Stimulated activated CD4-positive, alpha-beta T cell treated with anti-CD3 and anti-CD28 coated beads, TNF-alpha, amount 100 ng/mL, for 24 hours (primary cell): ENCODE results near the gene SLC35A1.
A peak's percentile ranks its signal among the peaks of the same experiment; 100 is the strongest.
"Not testable (repeated sequence)": the region's sequence is repeated elsewhere in the genome, so short reads cannot be mapped to it uniquely, and the experiment has no call there.

ENCODE experiments used
- DNase-seq, 3 experiments: peaks; one replicate each; pipeline ENCODE4 v3.0.0-alpha.2; 2020; ENCODE audit warnings: low read depth in 3 of 3

Gene SLC35A1, protein sequence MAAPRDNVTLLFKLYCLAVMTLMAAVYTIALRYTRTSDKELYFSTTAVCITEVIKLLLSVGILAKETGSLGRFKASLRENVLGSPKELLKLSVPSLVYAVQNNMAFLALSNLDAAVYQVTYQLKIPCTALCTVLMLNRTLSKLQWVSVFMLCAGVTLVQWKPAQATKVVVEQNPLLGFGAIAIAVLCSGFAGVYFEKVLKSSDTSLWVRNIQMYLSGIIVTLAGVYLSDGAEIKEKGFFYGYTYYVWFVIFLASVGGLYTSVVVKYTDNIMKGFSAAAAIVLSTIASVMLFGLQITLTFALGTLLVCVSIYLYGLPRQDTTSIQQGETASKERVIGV

DNA sequence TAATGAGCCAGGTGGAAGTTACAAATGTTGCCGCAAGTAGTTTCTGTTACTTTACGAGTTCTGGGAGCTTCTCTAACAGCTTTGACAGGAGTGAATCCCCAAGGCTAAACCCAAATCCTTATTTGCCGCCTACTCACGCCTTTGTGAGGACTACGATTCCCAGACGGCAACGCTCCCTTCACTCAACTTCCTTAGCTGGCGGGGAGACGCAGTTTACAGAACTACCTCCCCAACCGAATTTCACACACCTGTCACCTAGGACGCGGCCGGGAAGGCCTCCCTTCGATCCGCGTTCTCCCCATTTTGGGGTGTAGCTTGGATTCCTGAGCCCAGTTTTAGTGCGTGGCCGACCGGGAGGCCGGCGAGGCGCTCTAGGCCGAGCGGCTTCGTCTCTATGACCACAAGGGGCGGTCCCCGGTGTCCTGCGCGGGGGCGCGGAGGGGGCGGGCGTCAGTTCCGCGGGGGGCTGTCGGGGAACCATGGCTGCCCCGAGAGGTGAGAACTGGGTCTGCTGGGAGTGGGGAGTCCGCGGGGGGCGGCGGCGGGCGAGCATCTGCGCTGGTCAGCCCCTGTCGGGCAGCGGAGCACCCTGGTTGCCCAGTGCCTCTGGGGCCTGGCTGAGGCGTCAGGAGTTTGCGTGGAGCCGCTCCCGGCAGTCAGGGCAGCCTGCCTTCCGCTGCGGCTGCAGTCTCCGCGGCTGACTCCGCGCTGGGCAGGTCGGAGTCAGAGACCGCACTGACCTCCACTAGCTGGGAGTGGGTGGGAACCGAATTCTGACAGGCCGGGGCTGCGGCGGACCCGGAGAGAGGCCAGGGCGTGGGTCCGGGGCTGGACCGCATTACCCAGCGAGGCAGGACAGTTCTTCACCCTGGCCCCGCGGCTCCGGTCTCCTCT is at the start of gene SLC35A1:
Gene SLC35A1 (plus strand): TSS at position 450 of the 894 bp plus-strand sequence. CDS start 30 bp downstream, at position 480.
- DNase-seq = peak; percentile 69 to 85 (median 70)

DNA sequence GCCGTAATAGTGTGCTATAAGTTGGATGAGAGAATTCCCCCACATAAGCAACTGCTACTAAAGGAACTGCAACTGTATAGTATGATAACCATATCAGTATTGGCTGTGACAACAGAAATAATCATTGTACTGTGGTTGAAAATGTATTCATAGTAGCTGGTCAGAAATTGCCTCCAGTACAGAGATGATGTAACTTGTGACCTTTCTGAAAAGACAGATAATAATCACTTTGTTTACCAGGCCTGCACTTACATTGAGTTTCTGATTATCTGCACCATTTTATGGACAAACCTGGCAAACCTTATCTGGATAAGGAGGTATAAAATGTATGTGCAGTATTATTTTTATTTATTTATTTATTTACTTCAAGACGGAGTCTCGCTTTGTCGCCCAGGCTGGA is 46.0 kb upstream of the SLC35A1 start:
- no peak for DNase-seq

DNA sequence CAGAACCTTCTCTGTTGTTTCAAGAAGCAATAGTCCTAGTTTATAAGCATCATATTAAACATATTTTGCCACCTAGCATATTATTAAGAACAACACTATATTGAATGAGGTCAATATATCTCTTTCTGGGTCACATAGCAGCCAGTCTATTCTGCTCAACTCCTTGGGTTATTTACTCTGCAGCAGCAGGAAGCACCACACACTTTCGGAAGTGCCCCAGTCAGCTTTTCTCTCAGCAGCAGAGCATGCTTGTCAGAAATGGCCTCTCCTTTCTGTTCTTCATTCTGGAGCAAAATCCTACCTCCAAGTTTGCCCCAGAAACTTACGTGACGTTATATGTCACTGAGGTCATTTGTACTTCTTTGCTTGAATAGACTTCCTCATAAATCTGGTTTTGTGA is 42.3 kb upstream of the SLC35A1 start:
- DNase-seq = no peak

DNA sequence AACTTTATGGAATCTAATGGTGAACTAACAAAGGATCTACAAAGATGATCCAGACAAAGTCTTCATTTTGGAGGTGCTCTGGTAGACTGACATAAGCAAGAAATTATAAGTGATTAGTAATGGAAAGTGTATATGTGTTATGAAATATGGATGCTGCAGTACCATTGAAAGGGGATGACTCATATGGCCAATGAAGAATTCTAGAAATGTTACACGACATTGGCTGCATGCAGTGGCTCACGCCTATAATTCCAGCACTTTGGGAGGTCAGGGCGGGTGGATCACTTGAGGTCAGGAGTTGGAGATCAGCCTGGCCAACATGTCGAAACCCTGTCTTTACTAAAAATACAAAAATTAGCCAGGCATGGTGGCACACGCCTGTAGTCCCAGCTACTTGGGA is 41.5 kb upstream of the SLC35A1 start:
- no peak for DNase-seq

DNA sequence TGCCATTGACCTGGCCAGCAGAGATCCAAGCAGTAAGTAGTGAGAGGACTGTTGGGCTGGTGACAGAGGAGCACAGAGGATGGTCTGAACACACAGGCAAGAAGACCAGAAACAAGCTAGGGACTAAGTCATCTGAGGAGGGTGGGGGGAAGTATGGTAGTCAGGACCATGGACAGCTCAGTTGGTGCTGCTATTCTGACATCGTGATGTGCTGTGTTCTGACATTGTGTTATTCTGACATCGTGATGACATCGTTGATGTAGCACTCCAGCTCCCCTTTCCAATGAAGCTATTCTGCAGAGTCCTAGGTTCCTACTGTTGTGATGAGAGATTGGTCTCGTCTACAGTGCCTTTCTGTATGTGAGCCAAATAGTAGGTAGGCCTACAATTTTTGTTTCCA is 36.3 kb upstream of the SLC35A1 start:
- DNase-seq = peak in 2 of 3 experiments; percentile 6 to 10

DNA sequence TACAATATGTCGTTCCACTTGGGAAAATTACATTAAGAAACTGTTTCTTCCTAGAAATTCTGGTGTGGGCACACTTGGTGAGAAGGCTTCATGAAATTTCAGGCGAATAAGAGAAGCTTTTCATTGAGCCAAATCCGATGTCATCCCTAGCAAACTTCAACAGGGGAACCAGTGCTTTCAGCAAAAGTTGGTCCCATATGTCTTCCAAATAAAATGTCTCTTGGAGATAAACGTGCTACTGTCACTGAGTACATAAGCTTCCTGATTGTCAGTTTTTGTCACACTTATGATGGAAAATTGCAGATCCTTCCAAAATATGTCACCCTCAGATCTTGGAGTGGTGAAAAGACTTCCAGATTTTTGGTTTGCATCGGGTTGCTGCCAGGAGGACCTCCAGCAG is 31.1 kb upstream of the SLC35A1 start:
- no peak for DNase-seq

DNA sequence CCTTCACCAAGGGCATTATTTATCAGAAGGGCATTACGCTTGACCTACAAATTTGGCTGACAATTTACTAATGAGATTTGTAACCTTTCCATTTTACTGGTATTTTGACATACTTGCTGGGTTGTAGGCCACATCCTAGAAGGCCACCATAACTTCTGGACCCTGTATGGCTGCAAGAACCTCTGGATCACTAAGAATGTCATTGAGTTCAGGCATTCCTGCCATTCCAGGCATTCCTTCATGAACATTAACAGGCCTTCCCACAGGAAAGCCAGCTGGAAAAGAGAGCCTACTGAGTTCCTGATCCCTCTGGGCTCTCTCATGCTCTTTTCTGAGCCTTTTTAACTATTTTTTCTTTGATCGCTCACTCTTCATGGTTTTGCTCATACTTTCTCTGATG is 28.4 kb upstream of the SLC35A1 start:
- no peak for DNase-seq

DNA sequence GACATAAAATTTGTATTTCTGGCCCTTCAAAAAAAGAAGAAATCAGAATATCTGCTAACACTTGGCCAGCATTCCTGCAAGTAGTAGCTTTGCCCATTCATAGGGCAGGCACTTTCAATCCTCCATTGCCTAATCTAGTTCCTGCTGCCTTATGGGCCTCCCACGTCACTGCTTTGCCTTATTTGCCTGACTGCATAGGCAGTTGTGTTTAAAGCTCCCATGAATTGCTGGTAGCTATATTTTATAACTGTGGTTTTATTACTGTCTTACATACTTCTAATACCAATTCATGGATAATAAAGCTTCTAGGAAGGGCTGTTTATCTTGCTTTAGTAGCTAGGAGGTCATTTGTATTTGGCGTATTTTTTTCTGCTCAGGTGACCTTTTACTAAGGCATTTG is 7.7 kb upstream of the SLC35A1 start:
- DNase-seq = no peak

DNA sequence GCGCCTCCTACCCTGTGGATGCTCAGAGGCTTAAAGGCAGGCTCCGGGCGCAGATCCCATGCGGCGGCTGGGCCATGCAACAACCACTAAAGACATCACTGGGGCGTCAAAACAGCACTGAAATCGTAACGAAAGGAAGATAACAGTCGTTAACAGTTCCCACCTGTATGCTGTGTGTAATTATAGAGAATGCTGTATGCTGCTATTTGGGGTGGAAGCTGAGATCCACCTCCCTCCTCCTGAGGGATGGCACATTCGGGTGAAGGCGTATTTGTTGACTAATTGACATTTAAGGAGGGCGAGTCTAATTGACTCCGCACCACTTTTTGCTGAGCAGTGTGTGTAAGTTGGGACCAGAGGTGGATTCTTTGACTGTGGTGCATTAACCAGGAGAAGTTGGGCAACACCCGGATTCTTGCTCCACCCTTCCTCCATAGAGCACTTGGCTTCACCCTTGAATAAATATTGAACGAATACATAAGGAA is 687 bp downstream of the SLC35A1 start:
- DNase-seq = peak in 2 of 3 experiments; percentile 27 to 59

DNA sequence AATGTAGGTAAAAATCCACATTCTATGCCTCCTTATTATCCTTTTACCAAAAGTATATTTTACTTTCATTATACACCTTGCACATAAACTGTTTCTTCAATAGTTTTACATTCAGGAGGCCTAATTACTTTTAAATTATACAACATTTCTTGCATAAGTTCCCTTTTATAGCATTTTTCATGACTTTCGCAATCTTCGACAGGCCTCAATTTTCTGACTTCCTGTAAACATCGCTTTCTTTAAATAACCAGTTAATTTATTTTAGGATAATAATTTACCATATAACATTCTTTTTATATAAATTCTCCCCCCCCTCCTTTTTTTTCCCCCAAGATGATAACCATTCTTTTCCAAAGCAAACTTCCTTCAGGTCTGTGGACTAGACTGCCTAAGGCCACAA is 9.2 kb downstream of the SLC35A1 start:
- DNase-seq = no peak

DNA sequence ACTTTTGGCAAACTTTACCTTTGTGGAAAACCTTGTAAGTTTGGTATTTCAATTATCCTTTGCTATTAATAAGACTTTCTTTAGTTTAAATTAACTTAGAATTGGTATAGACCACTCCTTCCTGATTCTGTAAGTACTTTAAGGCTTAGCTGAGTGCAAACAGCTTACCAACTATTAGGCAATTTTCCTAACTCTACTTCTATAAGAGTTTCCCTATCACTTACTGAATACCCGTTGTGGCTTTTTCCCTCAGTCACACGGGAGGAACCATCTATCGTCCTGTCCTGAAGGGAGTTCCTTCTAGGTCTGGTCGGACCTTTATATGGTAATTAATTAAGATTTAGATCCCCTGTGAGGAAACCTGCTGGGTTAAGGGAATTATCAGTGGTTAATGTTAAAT is 9.6 kb downstream of the SLC35A1 start:
- no peak for DNase-seq

DNA sequence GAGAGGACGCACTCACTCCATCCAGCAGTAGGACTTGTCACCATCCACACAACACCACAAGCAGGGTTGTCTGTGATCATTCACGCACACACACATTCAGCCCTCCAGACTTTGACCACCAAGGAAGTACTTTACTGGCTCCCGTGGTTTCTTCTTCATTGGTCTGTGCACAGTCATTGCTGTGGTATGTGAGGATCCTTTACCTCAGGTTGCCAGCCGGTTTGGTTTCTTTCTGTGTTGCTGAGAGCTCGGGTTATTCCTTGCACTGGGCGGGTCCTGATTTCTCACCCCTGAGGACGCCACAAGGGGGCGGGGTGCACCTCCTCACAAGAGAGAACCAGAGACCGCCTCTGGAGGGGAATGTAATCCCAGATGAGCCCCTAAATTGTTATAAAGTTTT is 11.2 kb downstream of the SLC35A1 start:
- DNase-seq = no peak

DNA sequence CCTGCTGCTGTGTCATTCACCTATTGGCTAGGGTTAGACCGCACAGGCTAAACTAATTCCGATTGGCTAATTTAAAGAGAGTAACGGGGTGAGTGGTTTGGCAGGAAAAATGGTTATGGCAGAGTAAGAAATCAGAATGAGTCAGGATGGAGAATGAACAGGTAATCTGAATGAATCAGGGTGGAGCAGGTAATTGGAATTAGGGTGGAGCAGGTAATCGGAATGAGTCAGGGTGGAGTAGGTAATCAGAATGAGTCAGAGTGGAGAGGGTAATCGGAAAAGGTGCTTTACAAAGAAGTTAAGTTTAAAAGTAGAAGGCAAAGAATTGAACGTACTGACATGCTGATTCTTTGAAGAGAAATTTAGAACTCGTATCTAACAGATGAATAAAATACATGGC is 11.7 kb downstream of the SLC35A1 start:
- no peak for DNase-seq

DNA sequence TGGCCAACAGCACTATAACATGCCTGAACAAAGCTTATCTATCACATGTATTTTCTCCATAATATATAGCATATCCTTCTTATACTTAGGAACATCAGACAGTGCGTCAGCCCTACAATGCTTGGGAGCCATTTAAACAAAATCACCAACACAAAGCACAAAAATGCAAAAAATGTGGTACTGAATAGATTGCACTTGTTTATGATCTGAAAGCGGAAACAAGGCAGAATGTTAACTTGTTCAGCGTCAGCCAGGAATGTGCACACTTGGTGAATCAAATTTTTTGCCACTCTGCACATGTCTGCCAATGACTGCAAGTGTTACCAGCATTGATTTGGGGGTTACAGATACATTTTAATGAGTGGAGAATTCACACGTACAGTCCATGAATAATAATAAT is 14.8 kb downstream of the SLC35A1 start:
- no peak for DNase-seq

DNA sequence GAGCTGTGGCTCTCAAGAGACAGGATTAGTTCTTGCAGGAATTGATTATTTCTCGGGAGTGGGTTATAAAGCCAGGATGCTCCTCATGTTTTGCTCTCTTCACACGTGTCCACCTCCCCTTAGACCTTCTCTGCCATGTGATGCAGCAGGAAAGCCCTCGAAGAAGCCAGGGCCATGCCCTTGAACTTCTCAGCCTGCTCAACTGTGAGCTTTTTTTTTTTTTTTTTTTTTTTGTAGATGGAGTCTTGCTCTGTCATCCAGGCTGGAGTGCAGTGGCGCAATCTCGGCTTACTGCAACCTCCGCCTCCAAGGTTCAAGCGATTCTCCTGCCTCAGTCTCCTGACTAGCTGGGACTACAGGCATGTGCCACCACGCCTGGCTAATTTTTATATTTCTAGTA is 16.6 kb downstream of the SLC35A1 start:
- DNase-seq = not testable (repeated sequence)

DNA sequence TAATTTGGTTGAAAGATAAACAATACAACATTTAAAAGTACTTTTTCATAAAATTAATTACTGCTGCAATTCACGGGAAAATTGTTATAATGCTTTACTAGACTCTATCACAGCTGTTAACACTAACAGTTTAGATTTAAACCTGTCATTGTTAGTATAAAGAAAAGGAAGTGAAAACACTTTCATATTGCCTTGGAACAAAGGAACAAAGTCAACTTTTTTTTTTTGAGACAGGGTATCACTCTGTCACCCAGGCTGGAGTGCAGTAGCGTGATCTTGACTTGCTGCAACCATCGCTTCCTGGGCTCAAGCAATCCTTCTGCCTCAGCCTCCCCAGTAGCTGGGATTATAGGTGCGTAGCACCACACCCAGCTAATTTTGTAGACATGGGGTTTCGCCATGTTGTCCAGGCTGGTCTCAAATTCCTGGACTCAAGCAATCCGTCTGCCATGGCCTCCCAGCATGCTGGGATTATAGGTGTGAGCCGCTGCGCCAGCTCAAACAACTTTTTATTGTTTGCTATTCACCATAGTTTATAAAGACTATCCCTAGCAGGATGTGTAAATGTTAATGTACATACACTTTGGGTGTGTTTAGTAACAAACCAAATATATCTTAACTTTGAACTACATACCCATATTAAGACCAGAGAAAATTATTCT is 22.1 kb downstream of the SLC35A1 start:
- DNase-seq = no peak

DNA sequence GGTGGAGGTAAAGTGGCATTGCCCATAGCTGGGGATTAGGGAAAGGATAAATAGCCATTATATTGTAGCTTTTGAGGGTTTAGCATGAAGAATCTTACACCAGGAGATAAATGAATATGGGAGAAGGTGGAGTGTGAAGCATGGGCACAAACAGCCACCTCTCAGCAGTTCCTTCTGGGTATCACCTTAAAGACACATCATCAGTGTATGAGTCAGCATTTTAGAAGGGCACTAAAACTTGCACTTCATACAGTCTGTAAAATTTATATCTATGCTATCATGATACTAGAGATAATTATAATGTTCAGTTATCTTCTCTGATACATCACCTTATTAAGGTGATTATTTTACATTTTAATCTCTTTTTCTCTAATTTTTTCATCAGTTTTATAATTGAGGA is 25.3 kb downstream of the SLC35A1 start:
- no peak for DNase-seq

DNA sequence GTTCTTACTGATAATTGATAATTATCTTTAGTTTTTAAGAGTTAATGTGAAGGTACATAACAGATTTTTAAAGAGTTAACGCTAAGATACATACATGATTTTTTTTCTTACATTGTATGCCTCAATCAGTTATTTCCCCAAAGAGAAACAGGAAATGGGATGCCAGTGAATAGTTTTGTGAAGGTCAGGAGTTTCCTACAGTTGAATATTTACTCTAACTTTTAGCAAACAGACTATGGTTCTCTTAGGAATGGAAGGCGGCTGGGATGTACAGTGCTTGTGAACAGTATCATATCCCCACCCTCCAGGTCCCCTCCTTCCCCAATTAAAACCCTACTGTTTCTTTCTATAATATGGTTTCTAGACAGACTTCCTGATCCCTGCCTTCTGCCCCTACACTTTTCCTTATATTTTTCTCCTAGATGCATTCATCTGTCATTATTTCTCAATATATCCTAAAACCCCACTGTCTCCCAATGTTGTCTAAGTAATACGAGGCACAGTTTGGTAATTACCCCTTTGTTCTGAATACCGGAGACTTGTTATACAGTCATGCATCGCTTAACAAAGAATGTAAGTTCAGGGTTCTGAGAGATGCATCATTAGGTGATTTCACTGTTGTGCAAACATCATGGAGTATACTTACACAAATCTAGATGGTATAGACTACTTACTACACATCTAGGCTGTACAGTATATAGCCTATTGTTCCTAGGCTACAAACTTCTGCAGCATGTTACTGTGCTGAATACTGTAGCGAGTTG is 29.2 kb downstream of the SLC35A1 start:
- DNase-seq = no peak

DNA sequence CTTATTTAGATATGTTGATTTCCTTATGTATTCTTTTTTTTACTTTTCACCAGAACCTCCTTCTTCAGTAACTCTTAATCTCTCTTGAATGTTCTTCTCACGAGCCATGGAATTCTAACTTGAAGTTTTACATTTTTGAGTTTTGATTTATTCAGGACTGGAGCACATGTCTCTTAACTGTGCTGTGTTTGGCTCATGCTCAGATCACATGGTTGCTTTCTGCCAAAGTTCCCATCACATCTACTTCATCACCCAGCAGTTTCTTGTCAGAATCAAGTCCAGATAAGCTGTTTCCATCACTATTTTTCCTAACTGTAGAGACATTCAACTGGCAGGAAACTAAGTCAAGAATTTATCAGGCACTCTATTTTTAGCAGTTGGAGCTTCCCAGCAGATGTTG is 31.7 kb downstream of the SLC35A1 start:
- no peak for DNase-seq

DNA sequence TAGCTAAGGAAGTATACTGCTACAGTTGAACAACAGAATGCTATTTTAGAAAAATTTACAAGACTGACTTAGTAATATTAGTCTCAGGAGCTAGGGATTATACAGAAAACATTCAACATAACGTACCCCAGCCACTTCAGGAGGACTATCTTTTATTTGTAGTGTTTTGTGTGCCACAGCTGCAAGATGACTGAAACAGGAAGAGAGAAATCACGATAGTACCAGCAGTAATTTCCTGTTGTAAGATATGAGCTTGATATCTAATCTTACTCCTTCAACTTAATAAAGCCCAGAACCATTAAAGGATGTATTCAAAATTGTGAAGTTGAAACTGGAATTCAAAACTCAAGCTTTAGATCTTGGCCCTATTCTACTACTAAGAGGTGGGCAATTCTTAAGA is 42.1 kb downstream of the SLC35A1 start:
- DNase-seq = no peak

DNA sequence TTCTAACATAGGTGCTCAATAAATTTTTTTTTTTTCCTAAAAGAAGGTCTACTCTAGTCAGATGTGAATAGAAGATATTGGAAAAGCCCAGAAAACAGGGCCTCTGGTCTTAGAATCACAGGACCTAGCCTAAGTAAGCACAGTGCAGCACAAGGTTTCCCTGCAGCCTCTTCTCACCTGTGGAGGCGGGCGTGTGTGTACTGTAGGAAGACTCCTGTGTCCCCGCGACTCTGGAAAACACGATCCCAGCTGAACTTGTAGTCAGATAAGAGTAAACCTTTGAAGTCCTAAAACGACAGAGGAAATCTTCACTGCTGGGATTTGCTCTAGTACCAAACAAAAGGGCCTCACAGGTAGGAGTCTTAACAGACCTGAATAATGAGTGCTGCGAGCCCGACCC is 45.7 kb downstream of the SLC35A1 start:
- no peak for DNase-seq

DNA sequence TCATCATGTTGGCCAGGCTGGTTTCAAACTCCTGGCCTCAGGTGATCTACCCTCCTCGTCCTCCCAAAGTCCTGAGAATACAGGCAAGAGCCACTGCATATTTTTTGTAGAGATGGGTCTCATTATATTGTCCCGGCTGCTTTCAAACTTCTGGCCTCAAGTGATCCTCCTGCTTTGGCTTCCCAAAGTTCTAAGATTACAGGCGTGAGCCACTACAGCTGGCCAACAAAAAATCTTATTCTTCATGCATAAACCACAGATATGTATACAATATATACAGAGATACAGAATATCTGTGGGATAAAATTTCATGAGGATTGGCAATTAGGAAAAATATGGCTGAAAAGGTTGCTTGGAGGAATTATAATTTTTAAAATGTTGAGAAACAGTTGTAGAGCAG is 49.9 kb downstream of the SLC35A1 start:
- no peak for DNase-seq
